NCI-H748 (cell line): ENCODE results near the gene SPEM3.

Experiments
- DNase-seq: peaks from one replicate; lab custom pipeline; 2025; ENCODE audit not compliant: unreplicated experiment; lab: John Stamatoyannopoulos, UW

SPEM3 gene

DNA sequence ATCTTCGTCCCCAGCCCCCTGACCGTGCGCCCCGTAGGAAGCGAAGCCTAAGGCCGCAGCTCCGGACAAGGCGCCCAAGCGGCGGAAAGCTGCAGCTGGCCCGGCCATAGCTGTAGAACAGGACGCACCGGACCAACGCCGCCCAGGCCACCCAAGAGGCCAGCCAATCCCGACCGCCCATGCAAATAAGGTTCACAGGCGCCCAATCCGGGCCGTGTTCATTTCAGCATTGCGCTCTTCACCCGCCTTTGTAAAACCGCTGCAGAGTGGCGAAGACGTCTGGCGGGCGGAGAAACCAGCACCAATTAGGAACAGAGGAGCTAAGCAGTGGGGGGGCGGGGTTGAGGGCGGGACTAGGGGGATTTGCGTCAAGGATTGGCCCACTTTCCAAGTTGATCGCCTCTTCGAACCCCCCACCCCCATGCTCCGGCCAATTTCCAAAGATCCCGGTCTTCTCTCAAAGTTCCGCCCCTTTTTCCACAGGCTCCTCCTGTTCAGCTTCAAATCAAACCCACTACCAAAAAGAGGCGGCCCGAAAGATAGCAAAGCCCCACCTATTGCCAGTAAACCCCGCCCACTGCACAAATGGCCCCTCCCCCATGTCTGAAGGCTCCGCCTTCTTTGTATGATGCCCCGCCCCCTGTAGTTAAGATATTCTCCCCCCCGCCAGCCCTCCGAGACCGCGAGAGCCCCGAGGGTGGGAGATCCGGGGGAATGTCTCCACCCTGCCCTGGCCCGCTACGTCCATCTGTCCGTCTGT, 24.5 kb upstream of the SPEM3 start, which contains the start of gene TMEM256:
TSS of gene TMEM256 (minus strand) at position 121 of the 760 bp plus-strand sequence. CDS start at position 108, 13 bp downstream.
- peak; percentile 100 for DNase-seq

- no peak for DNase-seq
These were observed 23.8 kb upstream of the SPEM3 start for GRCh38 chr17:7404737-7405349.

DNA sequence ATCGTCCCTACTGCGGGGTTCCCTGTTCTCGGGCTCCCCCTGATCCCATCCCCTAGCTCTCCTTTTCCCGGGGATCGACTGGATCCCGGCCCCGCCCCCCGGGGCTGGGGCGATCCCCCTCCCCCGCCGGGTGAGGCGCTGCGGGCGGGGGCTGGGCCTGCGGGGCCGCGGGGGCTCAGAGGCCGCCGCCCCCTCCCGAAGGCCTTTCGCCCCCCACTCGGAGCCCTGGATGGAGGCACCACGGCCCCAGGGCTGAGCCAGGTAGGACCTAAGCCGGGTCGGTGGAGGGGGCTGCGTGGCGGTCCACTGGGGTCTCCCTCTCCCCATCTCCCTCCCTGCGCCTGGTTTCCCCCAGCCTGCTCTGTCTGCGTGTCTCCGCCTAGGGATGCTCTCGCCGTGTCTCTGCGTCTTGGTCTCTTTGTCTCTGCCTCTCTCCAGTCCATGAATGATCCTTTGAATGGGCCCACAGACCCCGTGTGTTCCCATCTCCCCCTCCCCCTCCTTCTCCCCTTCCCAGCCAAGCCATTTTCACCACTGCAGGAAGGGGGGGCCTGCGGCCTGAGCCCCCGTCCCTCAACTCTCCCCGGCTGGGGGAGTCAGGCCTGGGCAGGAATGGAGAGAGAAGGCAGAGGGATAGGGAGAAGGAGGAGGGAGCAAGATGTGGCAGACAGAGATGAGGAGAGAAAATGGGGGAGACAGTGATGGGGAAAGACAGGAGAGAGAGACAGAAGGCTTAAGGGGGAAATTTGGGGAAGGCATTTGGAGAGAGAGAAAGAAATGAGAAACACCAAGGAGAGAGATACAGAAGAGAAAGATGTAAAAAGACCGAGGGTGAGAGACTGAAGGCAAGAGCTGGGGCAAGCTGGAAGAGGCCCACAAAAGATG, 23.1 kb upstream of the SPEM3 start:
- DNase-seq: peak; percentile 51

GRCh38 chr17:7406235-7406825, 22.3 kb upstream of the SPEM3 start:
- peak; percentile 32 for DNase-seq

- no peak for DNase-seq
These were observed 21.6 kb upstream of the SPEM3 start for GRCh38 chr17:7407082-7407481.

DNA sequence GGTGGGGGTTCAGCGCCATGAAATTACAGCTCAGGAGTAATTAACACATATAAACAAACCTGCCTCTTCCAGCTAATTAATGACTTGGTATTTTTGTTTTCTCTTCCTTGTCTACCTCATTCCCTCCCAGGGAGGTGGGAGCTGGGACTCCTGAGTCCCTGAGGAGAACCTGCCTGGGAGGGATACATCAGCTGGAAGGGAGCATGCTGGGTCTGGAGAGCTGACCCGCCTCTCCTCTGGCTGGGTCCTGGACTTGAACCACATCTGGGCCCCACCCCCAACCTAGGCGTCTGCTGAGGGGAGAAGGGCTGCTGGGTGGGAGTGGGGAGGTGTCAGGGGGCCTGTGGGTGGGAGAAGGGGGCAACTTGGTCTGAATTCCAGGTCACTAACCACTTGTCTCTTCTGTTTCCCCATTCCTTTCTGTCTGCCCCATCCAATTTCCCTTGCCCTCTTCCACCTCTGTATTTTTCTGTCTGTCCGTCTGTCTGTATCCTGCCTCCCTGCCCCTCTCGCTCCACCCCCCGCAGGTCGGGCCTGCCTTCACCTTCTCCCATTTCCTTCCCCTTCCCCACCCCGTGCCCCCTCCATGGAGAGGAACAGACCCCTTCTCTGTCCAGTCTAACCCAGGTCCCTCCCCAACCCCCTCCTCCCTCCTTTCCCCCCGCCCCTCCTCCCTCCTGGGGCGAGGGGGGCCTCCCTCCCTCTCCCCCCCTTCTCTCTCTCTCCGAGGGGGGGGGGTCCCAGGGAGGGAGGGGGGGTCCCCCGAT, 21.0 kb upstream of the SPEM3 start, which contains the start of gene NLGN2:
TSS of gene NLGN2 (plus strand) at position 361 of the 767 bp plus-strand sequence. CDS start 411 bp downstream, outside the sequence.
- no peak for DNase-seq

GRCh38 chr17:7408252-7408727, 20.4 kb upstream of the SPEM3 start:
- DNase-seq: no peak

- no peak for DNase-seq
These were observed 19.8 kb upstream of the SPEM3 start for GRCh38 chr17:7408863-7409262.

GRCh38 chr17:7409716-7410115, 18.9 kb upstream of the SPEM3 start:
- DNase-seq: no peak

DNA sequence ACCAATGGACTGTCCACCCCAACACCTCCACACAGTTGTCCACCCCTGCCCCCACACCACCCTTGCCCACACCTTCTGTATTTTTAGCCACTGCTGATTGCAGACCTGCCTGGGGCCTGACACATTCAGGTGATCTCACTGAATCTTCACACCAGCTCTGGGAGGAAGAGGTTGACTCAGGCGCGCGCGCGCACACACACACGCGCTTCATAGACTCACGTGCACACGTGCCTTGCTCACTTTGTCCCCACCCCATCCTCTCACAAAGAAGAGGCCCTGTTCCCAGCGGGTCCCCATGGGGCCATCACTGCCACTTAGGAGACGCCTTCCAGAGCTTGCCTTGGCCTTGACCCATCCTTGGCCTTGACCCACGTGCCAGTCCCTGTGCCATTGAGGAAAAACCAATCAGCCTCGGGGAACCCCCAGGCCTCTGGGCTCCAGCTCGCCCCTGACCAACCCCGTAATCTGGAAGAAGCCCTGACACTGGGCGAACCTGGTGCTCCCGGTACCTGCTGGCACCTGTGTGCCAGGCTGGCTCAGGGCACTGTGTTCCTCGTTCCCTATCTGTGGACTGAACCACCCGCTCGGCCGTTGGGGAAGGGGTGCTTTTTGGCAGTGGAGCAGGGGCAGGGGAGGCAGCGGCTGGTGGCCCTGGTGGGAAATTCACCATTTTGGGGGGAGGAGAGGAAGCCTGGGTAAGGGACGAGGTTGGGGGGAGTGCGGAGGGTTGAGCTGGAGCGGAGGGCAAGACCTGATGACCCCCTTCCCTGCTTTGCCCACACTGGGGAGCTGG, 17.8 kb upstream of the SPEM3 start:
- DNase-seq: no peak

- DNase-seq: no peak
These were observed 17.3 kb upstream of the SPEM3 start for GRCh38 chr17:7411427-7411750.

DNA sequence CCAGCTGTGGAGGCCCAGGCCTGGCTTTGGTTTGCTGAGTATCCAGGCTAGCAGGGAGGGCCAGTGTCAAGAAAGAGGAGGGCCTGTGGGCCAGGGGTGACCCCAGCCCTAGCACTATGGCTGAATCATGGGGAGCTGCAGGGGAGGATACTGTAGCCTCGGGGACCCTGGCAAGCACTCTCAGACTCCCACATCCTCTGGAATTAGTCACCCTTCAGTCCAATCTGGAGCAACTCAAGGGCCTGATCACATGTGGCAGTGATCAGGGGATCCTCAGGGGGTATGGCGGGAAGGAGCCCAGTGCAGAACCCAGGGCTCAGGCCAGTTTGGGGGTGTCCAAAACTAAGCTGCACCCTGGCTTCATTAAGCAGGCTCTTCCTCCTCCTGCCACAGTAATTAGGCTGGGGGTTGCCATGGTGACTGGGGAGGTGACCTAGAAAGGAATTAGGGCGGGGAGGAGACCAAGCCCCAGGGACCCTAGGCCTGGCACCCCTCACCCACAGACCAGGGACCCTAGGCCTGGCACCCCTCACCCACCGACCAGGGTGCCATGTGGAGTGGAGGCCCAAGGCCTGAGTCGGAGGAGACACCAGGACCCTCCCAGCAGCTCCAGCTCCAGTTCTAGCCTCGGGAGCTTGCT, 15.2 kb upstream of the SPEM3 start:
- DNase-seq: no peak

- no peak for DNase-seq
These were observed 13.8 kb upstream of the SPEM3 start for GRCh38 chr17:7414837-7415236.

DNA sequence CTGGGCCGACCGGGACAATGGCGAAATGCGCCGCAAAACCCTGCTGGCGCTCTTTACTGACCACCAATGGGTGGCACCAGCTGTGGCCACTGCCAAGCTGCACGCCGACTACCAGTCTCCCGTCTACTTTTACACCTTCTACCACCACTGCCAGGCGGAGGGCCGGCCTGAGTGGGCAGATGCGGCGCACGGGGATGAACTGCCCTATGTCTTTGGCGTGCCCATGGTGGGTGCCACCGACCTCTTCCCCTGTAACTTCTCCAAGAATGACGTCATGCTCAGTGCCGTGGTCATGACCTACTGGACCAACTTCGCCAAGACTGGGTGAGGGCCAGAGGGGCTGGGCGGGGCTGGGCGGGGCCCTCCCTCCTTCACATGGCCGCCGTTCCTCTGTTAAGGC, 12.9 kb upstream of the SPEM3 start:
- DNase-seq: no peak

- no peak for DNase-seq
These were observed 12.3 kb upstream of the SPEM3 start for GRCh38 chr17:7416323-7416722.

DNA sequence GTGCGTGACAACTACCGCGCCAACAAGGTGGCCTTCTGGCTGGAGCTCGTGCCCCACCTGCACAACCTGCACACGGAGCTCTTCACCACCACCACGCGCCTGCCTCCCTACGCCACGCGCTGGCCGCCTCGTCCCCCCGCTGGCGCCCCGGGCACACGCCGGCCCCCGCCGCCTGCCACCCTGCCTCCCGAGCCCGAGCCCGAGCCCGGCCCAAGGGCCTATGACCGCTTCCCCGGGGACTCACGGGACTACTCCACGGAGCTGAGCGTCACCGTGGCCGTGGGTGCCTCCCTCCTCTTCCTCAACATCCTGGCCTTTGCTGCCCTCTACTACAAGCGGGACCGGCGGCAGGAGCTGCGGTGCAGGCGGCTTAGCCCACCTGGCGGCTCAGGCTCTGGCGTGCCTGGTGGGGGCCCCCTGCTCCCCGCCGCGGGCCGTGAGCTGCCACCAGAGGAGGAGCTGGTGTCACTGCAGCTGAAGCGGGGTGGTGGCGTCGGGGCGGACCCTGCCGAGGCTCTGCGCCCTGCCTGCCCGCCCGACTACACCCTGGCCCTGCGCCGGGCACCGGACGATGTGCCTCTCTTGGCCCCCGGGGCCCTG, 11.5 kb upstream of the SPEM3 start:
- DNase-seq: no peak

DNA sequence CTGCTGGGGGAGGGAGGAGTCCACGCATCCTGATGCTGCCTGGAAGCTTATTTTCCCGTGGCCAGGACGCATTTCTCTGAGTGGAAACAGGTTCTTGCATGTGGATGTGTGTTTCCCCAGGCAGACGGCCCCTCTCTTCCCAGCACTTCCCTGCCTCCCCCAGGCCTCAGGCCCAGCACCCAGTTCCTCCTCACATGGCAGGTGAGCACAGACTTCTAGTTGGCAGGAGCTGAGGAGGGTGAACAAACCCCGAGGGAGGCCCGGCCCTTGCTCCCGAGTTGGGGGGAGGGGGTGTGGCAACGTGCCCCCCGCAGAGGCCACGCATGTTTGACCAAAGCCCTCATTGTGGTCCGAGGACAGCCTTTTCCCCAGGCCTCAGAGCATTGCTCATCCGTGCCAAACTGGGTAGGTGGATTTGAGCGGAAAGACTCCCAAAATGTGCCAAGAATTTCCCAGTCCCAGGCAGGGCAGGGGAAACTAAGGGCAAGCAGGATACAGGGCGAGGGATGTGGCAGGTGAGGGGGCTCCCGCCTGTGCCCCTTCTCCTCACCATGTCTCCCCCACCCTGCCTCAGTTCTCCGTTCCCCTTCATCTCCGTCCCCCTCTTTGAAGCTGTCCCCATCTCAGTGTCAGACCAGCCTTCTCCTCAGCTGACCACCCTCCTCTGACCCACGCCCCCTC, 10.0 kb upstream of the SPEM3 start:
- DNase-seq: no peak
